Ovary (tissue), 9 donors: ENCODE data around the gene NR3C2. TPM values are rescaled to one million over a fixed set of nuclear protein-coding genes. Genes with fewer than 3 reads are reported as not detected.

Experiments used
- DNase-seq, 5 donors: peaks; one replicate each; pipeline ENCODE4 v3.0.0-alpha.2; 2019 to 2020
- H3K27ac ChIP-seq, 2 donors: fragments of 200-600 bp; one replicate each; pipeline versions ENCODE4 v1.5.1 to v1.8.0; 2019 to 2022
- H3K27me3 ChIP-seq: fragments of 200-600 bp; one replicate; pipeline ENCODE4 v1.8.0; 2022
- H3K36me3 ChIP-seq: fragments of 200-600 bp; sonication (generic); one replicate; pipeline ENCODE4 v1.5.1; 2019
- H3K4me1 ChIP-seq: one replicate; pipeline ENCODE4 v1.8.1; 2013; ENCODE audit warnings: mild to moderate bottlenecking, moderate library complexity; ENCODE audit not compliant: insufficient read depth
- H3K4me3 ChIP-seq: fragments of 200-600 bp; sonication (generic); one replicate; pipeline ENCODE4 v1.5.1; 2017
- H3K9me3 ChIP-seq, 2 donors: fragments of 200-600 bp in 1 of 2; sonication (generic) in 1 of 2; one replicate each; pipeline versions ENCODE4 v1.5.1 to v1.8.1; 2013 to 2019; ENCODE audit warnings: mild to moderate bottlenecking in 1 of 2, moderate library complexity in 1 of 2
- EP300 ChIP-seq: sonication (generic); formaldehyde crosslinking; IDR thresholded peaks from one replicate; pipeline ENCODE4 v1.6.1; 2017; ENCODE audit warnings: antibody characterized with exemption
- POLR2A ChIP-seq: fragments of 450-650 bp; IDR thresholded peaks from one replicate; pipeline ENCODE4 v1.6.1; 2017; ENCODE audit warnings: antibody characterized with exemption, mild to moderate bottlenecking, moderate library complexity
- WGBS, 3 donors: extraction: QIAGEN DNeasy Blood & Tissue Kit in 1 of 3; methylation state at CpG; one replicate each; pipeline versions ENCODE4 v1.1.5 to v1.1.7; 2013 to 2017; 5-methylcytosine and 5-hydroxymethylcytosine counted together
- intact Hi-C, 4 donors: fragments of 100-400 bp; cut with DNase I; formaldehyde crosslinking; loops; one replicate each; pipeline versions ENCODE4 v1.11.0 to v1.15.1; 2022 to 2023
- polyA plus RNA-seq, 2 donors: library from polyadenylated mRNA; stranded (reverse); fragments of 200-250 nt in 1 of 2; fragments of 350-450 nt in 1 of 2; fragmentation: Illumina TruSeq in 1 of 2; extraction: RNeasy Lipid Tissue Mini Kit (QIAGEN cat#74804) in 1 of 2; gene quantifications; one replicate each; pipeline ENCODE4 v1.2.3, GENCODE V29; 2013 to 2014
- total RNA-seq, 7 donors: library from RNA; depleted of rRNA in 2 of 7; stranded (reverse); fragments of >200 nt in 2 of 7; fragmentation: NEBNext Ultra II Directional in 3 of 7; extraction: Animal tissue kit (Norgen Biotek cat#: 25700) in 3 of 7; gene quantifications; one replicate each; pipeline versions ENCODE4 v1.1.0 to v1.2.4, GENCODE V29; 2016 to 2023
- TF ChIP-seq, protein P1 (sequence below), 3 donors: fragments of 450-650 bp in 2 of 3; fragments of 200-600 bp in 1 of 3; IDR thresholded peaks; one replicate each; pipeline versions ENCODE4 v1.5.1 to v1.8.0; 2016 to 2022; ENCODE audit warnings: antibody characterized with exemption in 3 of 3, mild to moderate bottlenecking in 1 of 3
- donor health status: DM: no; HTN: no; CAD: no; lungs with moderate emphysema.
- donor health status: DM: no; HTN: no; CAD: no.
- donor health status: Bipolar disorder and iron deficiency.
- donor health status: DM: yes; HTN: yes; CAD: no.
- donor health status: DM: no; HTN: no; CAD: no.
- donor health status: DM: yes; HTN: yes; CAD: no.

The NR3C2 gene
- total and polyA plus RNA-seq, 9 donors, result 6.8 to 37.5 (median 22.9) TPM

DNA sequence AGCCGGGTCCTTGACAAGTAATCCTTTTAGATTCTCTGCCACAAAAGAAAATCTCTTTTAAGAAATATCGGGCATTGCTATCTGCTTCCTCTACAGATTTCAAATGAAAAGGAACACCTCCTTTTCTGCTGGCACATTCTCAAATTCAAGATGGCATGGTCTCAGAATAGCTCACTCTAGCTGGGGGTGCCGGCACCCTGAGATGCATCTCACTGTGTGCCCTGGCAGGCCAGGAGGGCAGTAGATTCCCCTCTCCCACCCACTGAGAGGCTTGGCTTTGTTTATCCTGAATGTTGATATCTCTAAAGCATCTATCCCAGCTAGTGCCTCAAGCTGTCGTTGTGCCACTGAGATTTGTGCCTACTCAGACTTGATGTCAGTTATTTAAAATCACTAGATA, 390.8 kb downstream of the NR3C2 start:
- H3K4me1 ChIP-seq, result peaks cover 2% of the 10 kb centered on the region
- TF ChIP-seq EP300 (no peak), POLR2A (no peak)
- TF ChIP-seq, protein P1, sequence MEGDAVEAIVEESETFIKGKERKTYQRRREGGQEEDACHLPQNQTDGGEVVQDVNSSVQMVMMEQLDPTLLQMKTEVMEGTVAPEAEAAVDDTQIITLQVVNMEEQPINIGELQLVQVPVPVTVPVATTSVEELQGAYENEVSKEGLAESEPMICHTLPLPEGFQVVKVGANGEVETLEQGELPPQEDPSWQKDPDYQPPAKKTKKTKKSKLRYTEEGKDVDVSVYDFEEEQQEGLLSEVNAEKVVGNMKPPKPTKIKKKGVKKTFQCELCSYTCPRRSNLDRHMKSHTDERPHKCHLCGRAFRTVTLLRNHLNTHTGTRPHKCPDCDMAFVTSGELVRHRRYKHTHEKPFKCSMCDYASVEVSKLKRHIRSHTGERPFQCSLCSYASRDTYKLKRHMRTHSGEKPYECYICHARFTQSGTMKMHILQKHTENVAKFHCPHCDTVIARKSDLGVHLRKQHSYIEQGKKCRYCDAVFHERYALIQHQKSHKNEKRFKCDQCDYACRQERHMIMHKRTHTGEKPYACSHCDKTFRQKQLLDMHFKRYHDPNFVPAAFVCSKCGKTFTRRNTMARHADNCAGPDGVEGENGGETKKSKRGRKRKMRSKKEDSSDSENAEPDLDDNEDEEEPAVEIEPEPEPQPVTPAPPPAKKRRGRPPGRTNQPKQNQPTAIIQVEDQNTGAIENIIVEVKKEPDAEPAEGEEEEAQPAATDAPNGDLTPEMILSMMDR (IDR thresholded peaks at IDR 0.05), result no peak
- H3K36me3 ChIP-seq, result no peaks in the 10 kb centered on the region
- no peak overlapping the region for H3K27ac ChIP-seq
- intact Hi-C loops, result no loop called here
- H3K9me3 ChIP-seq, result no peaks in the 10 kb centered on the region
- 84 to 91% (median 88%) methylated on average over 4 of the region's 4 CpGs for WGBS, 3 donors
- no peak for DNase-seq
- H3K4me3 ChIP-seq, result no peak overlapping the region
- H3K27me3 ChIP-seq, result no peaks in the 10 kb centered on the region

DNA sequence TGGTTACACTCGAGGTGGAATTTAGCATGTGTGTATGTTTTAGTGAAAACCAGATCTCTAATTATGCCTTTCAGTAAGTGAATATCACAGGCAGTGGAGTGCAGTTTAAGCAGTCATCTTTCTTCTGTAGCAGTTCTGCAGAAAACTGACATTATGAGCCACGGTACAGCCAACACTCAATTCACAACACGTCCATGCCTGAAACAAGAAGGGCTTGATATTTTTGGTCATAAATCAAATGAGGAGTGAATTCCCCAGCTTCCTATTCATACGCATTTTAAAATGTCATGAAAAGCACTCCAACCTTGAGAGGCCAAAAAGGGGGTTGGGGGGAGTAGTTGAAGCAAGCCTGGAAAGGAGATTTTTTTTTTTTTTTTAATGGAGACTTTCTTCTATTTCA, 393.6 kb downstream of the NR3C2 start:
- Histone ChIP-seq H3K36me3 (no peaks in the 10 kb centered on the region), H3K27ac (no peak overlapping the region), H3K4me3 (no peak overlapping the region), H3K27me3 (no peaks in the 10 kb centered on the region), H3K4me1 (peaks cover 1% of the 10 kb centered on the region), H3K9me3 (no peaks in the 10 kb centered on the region)
- no peak for DNase-seq
- TF ChIP-seq, protein P1 (IDR thresholded peaks at IDR 0.05), result no peak
- no peak for TF ChIP-seq EP300
- no peak for TF ChIP-seq POLR2A
- intact Hi-C loops, result no loop called here
- 50 to 62% (median 59%) methylated on average over 4 of the region's 4 CpGs for WGBS, 3 donors

DNA sequence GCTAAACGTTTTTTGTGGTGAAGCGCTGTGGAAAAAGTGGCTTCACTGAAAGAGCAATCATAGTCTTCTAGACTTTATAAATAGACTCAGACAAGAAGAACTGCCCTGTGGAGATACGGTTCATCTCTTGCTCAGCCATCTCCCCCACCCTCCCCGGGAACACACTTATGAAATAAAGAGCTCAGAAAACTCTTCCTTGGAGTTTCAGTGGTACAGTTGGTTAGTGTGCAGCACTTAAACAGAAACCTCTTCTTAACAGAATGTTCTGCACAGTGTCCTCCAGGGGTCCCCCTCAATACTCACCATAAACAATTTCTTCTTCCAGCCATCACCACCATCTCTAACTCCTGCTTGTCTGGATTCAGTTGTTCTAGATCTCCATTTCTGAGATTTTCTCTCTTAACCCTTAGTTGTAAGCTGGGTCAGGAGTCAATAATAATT, 397.3 kb downstream of the NR3C2 start:
- DNase-seq, result no peak
- intact Hi-C loops, result no loop called here
- H3K27me3 ChIP-seq, result no peaks in the 10 kb centered on the region
- H3K4me3 ChIP-seq, result no peak overlapping the region
- TF ChIP-seq EP300 (no peak), POLR2A (no peak)
- TF ChIP-seq, protein P1 (IDR thresholded peaks at IDR 0.05), result no peak
- peaks cover 2% of the 10 kb centered on the region for H3K4me1 ChIP-seq
- WGBS, 3 donors, result 74 to 85% (median 77%) methylated on average over 4 of the region's 4 CpGs
- H3K36me3 ChIP-seq, result no peaks in the 10 kb centered on the region
- no peaks in the 10 kb centered on the region for H3K9me3 ChIP-seq
- H3K27ac ChIP-seq, result no peak overlapping the region

DNA sequence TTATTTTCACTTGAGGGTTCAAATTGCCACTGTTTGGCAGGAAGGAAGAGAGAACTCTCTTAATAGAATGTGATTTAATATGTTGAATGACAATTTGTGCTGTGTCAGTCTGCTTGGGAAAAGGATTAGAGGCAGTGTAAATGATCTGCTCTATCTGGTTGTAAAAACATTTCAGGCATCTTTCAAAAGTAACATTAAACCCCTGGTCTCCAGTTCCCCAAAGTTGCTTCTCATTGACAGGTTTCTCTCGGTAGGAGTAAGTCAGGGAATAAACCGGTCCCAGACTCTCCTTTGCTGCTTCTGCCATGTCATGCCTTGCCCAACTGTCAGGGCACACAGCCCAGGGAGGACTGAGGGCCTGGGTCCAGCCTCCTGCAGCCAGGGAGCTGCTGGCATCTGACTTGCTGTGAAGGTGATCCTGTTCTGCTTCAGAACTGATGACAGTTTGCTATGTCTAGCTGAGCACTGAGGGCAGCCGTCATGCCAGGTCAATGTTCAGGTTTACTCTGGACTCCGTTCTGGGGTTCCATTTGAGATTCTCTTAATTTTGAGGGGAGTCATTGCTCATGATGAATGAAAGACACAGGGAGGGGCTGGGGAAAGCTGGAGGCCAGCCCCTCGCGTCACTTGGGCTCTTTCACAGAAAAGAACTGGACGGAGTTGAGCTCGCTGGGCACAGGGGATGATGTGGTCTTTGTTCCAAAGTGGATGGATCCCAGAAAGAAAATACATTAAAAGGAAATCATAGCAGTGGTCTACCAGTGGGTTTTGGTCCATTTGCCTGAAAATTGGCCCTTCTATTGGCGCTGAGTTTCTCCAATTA, 397.9 kb downstream of the NR3C2 start:
- intact Hi-C loops, result no loop called here
- WGBS, 3 donors, result 96 to 98% (median 97%) methylated on average over 9 of the region's 9 CpGs
- no peak overlapping the region for H3K27ac ChIP-seq
- H3K27me3 ChIP-seq, result no peaks in the 10 kb centered on the region
- no peaks in the 10 kb centered on the region for H3K9me3 ChIP-seq
- H3K4me1 ChIP-seq, result peaks cover 3% of the 10 kb centered on the region
- no peak for DNase-seq
- H3K36me3 ChIP-seq, result no peaks in the 10 kb centered on the region
- TF ChIP-seq EP300, result no peak
- TF ChIP-seq POLR2A, result no peak
- TF ChIP-seq, protein P1 (IDR thresholded peaks at IDR 0.05), result no peak
- H3K4me3 ChIP-seq, result no peak overlapping the region
